A549 (cell line): ENCODE data around the gene MTPN. TPM values are rescaled to one million over a fixed set of nuclear protein-coding genes. Genes with fewer than 3 reads are reported as not detected.

Experiments
- ATAC-seq, 2 experiments: fragments of 200-7000 bp in 1 of 2; fragments of >200 bp in 1 of 2; cut with Nextera tagmentation in 1 of 2; cut with Tn5 transposase in 1 of 2; 3 replicates each; pipeline versions ENCODE4 v1.8.0 to v1.9.1; 2018 to 2020; ENCODE audit warnings: mild to moderate bottlenecking in 1 of 2, moderate library complexity in 1 of 2
- CTCF ChIA-PET: fragments of 300-600 bp; sonication (Branson Sonifier 250); formaldehyde crosslinking; extraction: SDS; loops from one replicate; lab custom pipeline; 2021; ENCODE audit warnings: antibody characterized with exemption, inconsistent platforms; lab: Yijun Ruan, JAX
- POLR2A ChIA-PET: fragments of 350-600 bp; formaldehyde crosslinking; extraction: SDS; loops from one replicate; lab custom pipeline; 2021; ENCODE audit warnings: antibody characterized with exemption, inconsistent platforms; lab: Yijun Ruan, JAX
- DNase-seq, 2 experiments: peaks; one replicate each; pipeline versions ENCODE4 v3.0.0 to v3.0.0-alpha.2; 2011 to 2016; ENCODE audit warnings: low read depth in 1 of 2, low spot score in 1 of 2
- FAIRE-seq: peaks from 2 replicates; lab custom pipeline; 2011; peaks lifted over from hg19 to GRCh38; lab: Jason Lieb, UNC
- H3K27ac ChIP-seq, 2 experiments: fragments of >200 bp; sonication (Bioruptor Twin); formaldehyde crosslinking; 3 replicates each; pipeline ENCODE4 v1.5.1; 2016 to 2017
- H3K4me1 ChIP-seq: fragments of >200 bp; sonication (Bioruptor Twin); formaldehyde crosslinking; 3 replicates; pipeline ENCODE4 v1.6.1; 2016
- H3K4me2 ChIP-seq: fragments of >200 bp; sonication (Bioruptor Twin); formaldehyde crosslinking; 3 replicates; pipeline ENCODE4 v1.6.1; 2016
- H3K4me3 ChIP-seq: fragments of >200 bp; sonication (Bioruptor Twin); formaldehyde crosslinking; 3 replicates; pipeline ENCODE4 v1.5.1; 2016
- H3K9me3 ChIP-seq: fragments of >200 bp; sonication (Bioruptor Twin); formaldehyde crosslinking; 3 replicates; pipeline ENCODE4 v1.6.1; 2016
- CBX8 ChIP-seq: fragments of 200-600 bp; sonication (generic); IDR thresholded peaks from 2 replicates; pipeline ENCODE4 v1.6.1; 2016
- CHD2 ChIP-seq: fragments of 150-350 bp; IDR thresholded peaks from 2 replicates; pipeline ENCODE4 v1.6.1; 2014; ENCODE audit warnings: low read length; ENCODE audit not compliant: partially characterized antibody
- CHD4 ChIP-seq: fragments of 200-600 bp; sonication (generic); IDR thresholded peaks from 2 replicates; pipeline ENCODE4 v1.6.1; 2016; ENCODE audit warnings: antibody characterized with exemption, mild to moderate bottlenecking, borderline replicate concordance
- EHF ChIP-seq: fragments of 250-450 bp; sonication (Bioruptor Pico); IDR thresholded peaks from 2 replicates; pipeline ENCODE4 v1.5.0; 2020; ENCODE audit warnings: mild to moderate bottlenecking
- ESRRA ChIP-seq: fragments of 150-350 bp; IDR thresholded peaks from 2 replicates; pipeline ENCODE4 v1.6.1; 2014; ENCODE audit warnings: mild to moderate bottlenecking, low read length, borderline replicate concordance
- FOSB ChIP-seq: fragments of 250-450 bp; sonication (Bioruptor Pico); IDR thresholded peaks from 2 replicates; pipeline ENCODE4 v1.5.0; 2020; ENCODE audit warnings: mild to moderate bottlenecking, moderate library complexity
- FOXS1 ChIP-seq: fragments of 250-450 bp; sonication (Bioruptor Pico); IDR thresholded peaks from 2 replicates; pipeline ENCODE4 v1.5.0; 2020; ENCODE audit warnings: mild to moderate bottlenecking, moderate library complexity
- HDAC2 ChIP-seq: fragments of 200-600 bp; sonication (generic); IDR thresholded peaks from 2 replicates; pipeline ENCODE4 v1.6.1; 2016
- HES2 ChIP-seq: fragments of >200 bp; sonication (Bioruptor Twin); formaldehyde crosslinking; IDR thresholded peaks from 2 replicates; pipeline ENCODE4 v1.6.1; 2016
- HEYL ChIP-seq: fragments of 250-450 bp; sonication (Bioruptor Pico); IDR thresholded peaks from 2 replicates; pipeline ENCODE4 v1.8.0; 2021; ENCODE audit warnings: mild to moderate bottlenecking, moderate library complexity
- JUNB ChIP-seq: fragments of >200 bp; sonication (Bioruptor Twin); formaldehyde crosslinking; IDR thresholded peaks from 2 replicates; pipeline ENCODE4 v1.6.1; 2016
- MAFK ChIP-seq: fragments of 450-650 bp; IDR thresholded peaks from 2 replicates; pipeline ENCODE4 v1.6.1; 2014; ENCODE audit not compliant: partially characterized antibody
- MAZ ChIP-seq: fragments of 150-350 bp; IDR thresholded peaks from 2 replicates; pipeline ENCODE4 v1.6.1; 2014; ENCODE audit warnings: antibody characterized with exemption, low read depth, low read length, borderline replicate concordance
- MYC ChIP-seq: IDR thresholded peaks from 2 replicates; pipeline ENCODE4 v1.6.1; 2012; ENCODE audit warnings: mild to moderate bottlenecking, inconsistent platforms, low read length, improper control_type of control experiment, borderline replicate concordance
- NFE2L2 ChIP-seq: fragments of 150-350 bp; conservative IDR thresholded peaks from 2 replicates; pipeline ENCODE4 v1.6.1; 2014; ENCODE audit warnings: low read length
- POLR2AphosphoS2 ChIP-seq: conservative IDR thresholded peaks from 2 replicates; pipeline ENCODE4 v1.6.1; 2012; ENCODE audit warnings: low read length, improper control_type of control experiment, inconsistent platforms
- RAD21 ChIP-seq, 2 experiments: fragments of >200 bp in 1 of 2; sonication (Bioruptor Twin) in 1 of 2; formaldehyde crosslinking in 1 of 2; IDR thresholded peaks in 1 of 2; conservative IDR thresholded peaks in 1 of 2; 2 replicates in 1 of 2; 3 replicates in 1 of 2; pipeline ENCODE4 v1.6.1; 2012 to 2018; ENCODE audit warnings: inconsistent platforms in 1 of 2
- REST ChIP-seq: fragments of 200-600 bp; sonication (generic); IDR thresholded peaks from 2 replicates; pipeline ENCODE4 v1.6.1; 2016; ENCODE audit warnings: antibody characterized with exemption, mild to moderate bottlenecking, moderate library complexity
- RFX5 ChIP-seq: fragments of 450-650 bp; IDR thresholded peaks from 2 replicates; pipeline ENCODE4 v1.7.1; 2014; ENCODE audit warnings: antibody characterized with exemption, mild to moderate bottlenecking, moderate library complexity
- SMC3 ChIP-seq: fragments of >200 bp; sonication (Bioruptor Twin); formaldehyde crosslinking; IDR thresholded peaks from 3 replicates; pipeline ENCODE4 v1.6.1; 2018; ENCODE audit warnings: inconsistent platforms
- SREBF2 ChIP-seq: fragments of 450-650 bp; IDR thresholded peaks from 2 replicates; pipeline ENCODE4 v1.6.1; 2014; ENCODE audit warnings: mild to moderate bottlenecking, moderate library complexity
- TP53 ChIP-seq: fragments of 250-450 bp; sonication (Bioruptor Pico); IDR thresholded peaks from 2 replicates; pipeline ENCODE4 v1.5.0; 2021; ENCODE audit warnings: mild to moderate bottlenecking, moderate library complexity
- USF2 ChIP-seq: fragments of 450-650 bp; IDR thresholded peaks from 2 replicates; pipeline ENCODE4 v1.6.1; 2014; ENCODE audit warnings: antibody characterized with exemption
- ZFP36 ChIP-seq: fragments of 450-650 bp; IDR thresholded peaks from 2 replicates; pipeline ENCODE4 v1.6.1; 2014; ENCODE audit warnings: borderline replicate concordance; ENCODE audit not compliant: partially characterized antibody
- WGBS: methylation state at CpG from one replicate; pipeline ENCODE4 v1.1.6; 2017; ENCODE audit errors: missing lambda C conversion rate; 5-methylcytosine and 5-hydroxymethylcytosine counted together
- polyA plus RNA-seq, 4 experiments: library from polyadenylated mRNA; depleted of rRNA in 3 of 4; stranded (reverse); fragments of >200 nt; fragmentation: RNase III in 1 of 4; extraction: RNeasy Plus Mini Kit Qiagen cat#74134 plus additional on column Dnase treatment in 1 of 4; gene quantifications; 2 replicates in 3 of 4; 3 replicates in 1 of 4; pipeline ENCODE4 v1.2.3, GENCODE V29; 2011 to 2017
- TF ChIP-seq, protein P1 (sequence below): fragments of 250-450 bp; sonication (Bioruptor Pico); IDR thresholded peaks from 2 replicates; pipeline ENCODE4 v1.5.0; 2021; ENCODE audit warnings: mild to moderate bottlenecking, moderate library complexity, borderline replicate concordance
- TF ChIP-seq, protein P2 (sequence below): fragments of 250-450 bp; sonication (Bioruptor Pico); IDR thresholded peaks from 2 replicates; pipeline ENCODE4 v1.5.0; 2020; ENCODE audit warnings: low read depth, mild to moderate bottlenecking, moderate library complexity
- TF ChIP-seq, protein P3 (sequence below): fragments of >200 bp; sonication (Bioruptor Twin); formaldehyde crosslinking; IDR thresholded peaks from 3 replicates; pipeline ENCODE4 v1.5.1; 2016

Gene MTPN
- polyA plus RNA-seq, 2 of the 4 experiments (the other 2 are of a cell fraction): 147 to 206 TPM

- ChIA-PET POLR2A (no interaction called here), CTCF (interaction anchor here (9.4 kb wide), 1 partner anchor 213 kb away, joined by 134 read pairs; no protein-coding TSS in a partner anchor)
- WGBS: 76% methylated on average over 8 of the region's 8 CpGs
- ATAC-seq (no peak), FAIRE-seq (no peak), DNase-seq (no peak)
- TF ChIP-seq ESRRA (no peak), MAFK (no peak), JUNB (no peak), EHF (CRISPR knock-in tag) (no peak), MAZ (no peak), CBX8 (no peak), NFE2L2 (no peak), CHD4 (no peak), HES2 (no peak), FOSB (CRISPR knock-in tag) (no peak), ZFP36 (no peak), SREBF2 (no peak), MYC (no peak), HDAC2 (no peak), TP53 (no peak), RAD21 (conservative IDR thresholded peaks at IDR 0.05 in 1 of 2, IDR thresholded peaks at IDR 0.05 in 1 of 2) (no peak), CHD2 (no peak)
- TF ChIP-seq, protein P1, sequence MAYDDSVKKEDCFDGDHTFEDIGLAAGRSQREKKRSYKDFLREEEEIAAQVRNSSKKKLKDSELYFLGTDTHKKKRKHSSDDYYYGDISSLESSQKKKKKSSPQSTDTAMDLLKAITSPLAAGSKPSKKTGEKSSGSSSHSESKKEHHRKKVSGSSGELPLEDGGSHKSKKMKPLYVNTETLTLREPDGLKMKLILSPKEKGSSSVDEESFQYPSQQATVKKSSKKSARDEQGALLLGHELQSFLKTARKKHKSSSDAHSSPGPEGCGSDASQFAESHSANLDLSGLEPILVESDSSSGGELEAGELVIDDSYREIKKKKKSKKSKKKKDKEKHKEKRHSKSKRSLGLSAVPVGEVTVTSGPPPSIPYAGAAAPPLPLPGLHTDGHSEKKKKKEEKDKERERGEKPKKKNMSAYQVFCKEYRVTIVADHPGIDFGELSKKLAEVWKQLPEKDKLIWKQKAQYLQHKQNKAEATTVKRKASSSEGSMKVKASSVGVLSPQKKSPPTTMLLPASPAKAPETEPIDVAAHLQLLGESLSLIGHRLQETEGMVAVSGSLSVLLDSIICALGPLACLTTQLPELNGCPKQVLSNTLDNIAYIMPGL (CRISPR knock-in tag): no peak
- TF ChIP-seq, protein P2, sequence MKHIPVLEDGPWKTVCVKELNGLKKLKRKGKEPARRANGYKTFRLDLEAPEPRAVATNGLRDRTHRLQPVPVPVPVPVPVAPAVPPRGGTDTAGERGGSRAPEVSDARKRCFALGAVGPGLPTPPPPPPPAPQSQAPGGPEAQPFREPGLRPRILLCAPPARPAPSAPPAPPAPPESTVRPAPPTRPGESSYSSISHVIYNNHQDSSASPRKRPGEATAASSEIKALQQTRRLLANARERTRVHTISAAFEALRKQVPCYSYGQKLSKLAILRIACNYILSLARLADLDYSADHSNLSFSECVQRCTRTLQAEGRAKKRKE (CRISPR knock-in tag): no peak
- no peak overlapping the region for H3K4me2 ChIP-seq
- no peaks in the 10 kb centered on the region for H3K9me3 ChIP-seq
- H3K4me1 ChIP-seq: no peaks in the 10 kb centered on the region
- no peak overlapping the region for H3K27ac ChIP-seq
- H3K4me3 ChIP-seq: no peak overlapping the region
Measured at GRCh38 chr7:136012238-136012637, 35.1 kb upstream of the MTPN start.

GRCh38 chr7:136009488-136010079 lies 32.4 kb upstream of the MTPN start:
- Histone ChIP-seq H3K4me3 (no peak overlapping the region), H3K4me1 (no peaks in the 10 kb centered on the region), H3K27ac (no peak overlapping the region), H3K4me2 (no peak overlapping the region), H3K9me3 (no peaks in the 10 kb centered on the region)
- DNase-seq: peak; percentile 15 to 49
- TF ChIP-seq, protein P3, sequence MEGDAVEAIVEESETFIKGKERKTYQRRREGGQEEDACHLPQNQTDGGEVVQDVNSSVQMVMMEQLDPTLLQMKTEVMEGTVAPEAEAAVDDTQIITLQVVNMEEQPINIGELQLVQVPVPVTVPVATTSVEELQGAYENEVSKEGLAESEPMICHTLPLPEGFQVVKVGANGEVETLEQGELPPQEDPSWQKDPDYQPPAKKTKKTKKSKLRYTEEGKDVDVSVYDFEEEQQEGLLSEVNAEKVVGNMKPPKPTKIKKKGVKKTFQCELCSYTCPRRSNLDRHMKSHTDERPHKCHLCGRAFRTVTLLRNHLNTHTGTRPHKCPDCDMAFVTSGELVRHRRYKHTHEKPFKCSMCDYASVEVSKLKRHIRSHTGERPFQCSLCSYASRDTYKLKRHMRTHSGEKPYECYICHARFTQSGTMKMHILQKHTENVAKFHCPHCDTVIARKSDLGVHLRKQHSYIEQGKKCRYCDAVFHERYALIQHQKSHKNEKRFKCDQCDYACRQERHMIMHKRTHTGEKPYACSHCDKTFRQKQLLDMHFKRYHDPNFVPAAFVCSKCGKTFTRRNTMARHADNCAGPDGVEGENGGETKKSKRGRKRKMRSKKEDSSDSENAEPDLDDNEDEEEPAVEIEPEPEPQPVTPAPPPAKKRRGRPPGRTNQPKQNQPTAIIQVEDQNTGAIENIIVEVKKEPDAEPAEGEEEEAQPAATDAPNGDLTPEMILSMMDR: peak; percentile 84
- TF ChIP-seq HEYL (CRISPR knock-in tag) (no peak), FOXS1 (no peak), USF2 (no peak), REST (no peak), POLR2AphosphoS2 (no peak), RAD21 (conservative IDR thresholded peaks at IDR 0.05 in 1 of 2, IDR thresholded peaks at IDR 0.05 in 1 of 2) (peak; percentile 86 to 87), SMC3 (peak; percentile 92), NFE2L2 (no peak), RFX5 (no peak)
- TF ChIP-seq, protein P2 (CRISPR knock-in tag): no peak
- ChIA-PET CTCF (interaction anchor here (0.6 to 9.4 kb wide), 22 partner anchors 9 to 1483 kb away, joined by 3 to 134 read pairs (median 4); no protein-coding TSS in a partner anchor), POLR2A (no interaction called here)
- ATAC-seq: peak in 1 of 2 experiments; percentile 70; a peak in 4 of 6 replicates
- WGBS: 27% methylated on average over 4 of the region's 4 CpGs
- peak; percentile 85 for FAIRE-seq
